ENCODE results near the gene RHOD. TPM values are rescaled to one million over a fixed set of nuclear protein-coding genes. Genes with fewer than 3 reads are reported as not detected.

RHOD gene
- total RNA-seq, 2 donors from 2014 or later, result 39.1 to 68.5 TPM

- no peak for DNase-seq (ENCODE audit: low spot score)
- H3K27ac ChIP-seq, result no peak overlapping the region
- no peaks in the 10 kb centered on the region for H3K27me3 ChIP-seq
- peaks cover 0 to 31% of the 10 kb centered on the region in 2 donors for H3K4me1 ChIP-seq
- H3K9me3 ChIP-seq, result no peaks in the 10 kb centered on the region
- no peak overlapping the region for H3K4me3 ChIP-seq
- TF ChIP-seq CTCF (IDR thresholded peaks at IDR 0.05), result no peak
- no peaks in the 10 kb centered on the region for H3K36me3 ChIP-seq
Observed at GRCh38 chr11:67051945-67052488, 4.6 kb upstream of the RHOD start.

DNA sequence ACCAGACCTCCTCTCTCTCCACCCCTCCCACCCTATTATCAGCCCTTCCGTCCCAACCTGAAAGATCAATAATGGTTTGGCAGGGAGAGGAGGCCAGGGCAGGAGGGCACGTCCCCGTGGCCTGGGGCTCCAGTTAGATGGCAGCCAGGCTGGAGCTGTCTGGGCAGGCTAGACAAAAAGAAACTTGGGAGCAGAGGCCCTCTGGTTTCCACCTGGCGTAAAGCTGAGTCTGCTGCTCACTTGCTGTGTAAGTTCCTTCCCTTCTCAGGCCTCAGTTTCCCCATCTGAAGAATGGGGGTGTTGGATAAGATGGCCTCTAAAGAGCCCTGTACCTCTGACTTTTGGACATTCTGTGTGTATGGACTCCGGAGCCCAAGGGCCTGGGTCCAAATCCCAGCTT, 3.8 kb upstream of the RHOD start:
- no peaks in the 10 kb centered on the region for H3K36me3 ChIP-seq
- peaks cover 0 to 39% of the 10 kb centered on the region in 2 donors for H3K4me1 ChIP-seq
- H3K27me3 ChIP-seq, result no peaks in the 10 kb centered on the region
- DNase-seq (ENCODE audit: low spot score), result no peak
- H3K27ac ChIP-seq, result no peak overlapping the region
- TF ChIP-seq CTCF (IDR thresholded peaks at IDR 0.05), result no peak
- H3K9me3 ChIP-seq, result no peaks in the 10 kb centered on the region
- no peak overlapping the region for H3K4me3 ChIP-seq

DNA sequence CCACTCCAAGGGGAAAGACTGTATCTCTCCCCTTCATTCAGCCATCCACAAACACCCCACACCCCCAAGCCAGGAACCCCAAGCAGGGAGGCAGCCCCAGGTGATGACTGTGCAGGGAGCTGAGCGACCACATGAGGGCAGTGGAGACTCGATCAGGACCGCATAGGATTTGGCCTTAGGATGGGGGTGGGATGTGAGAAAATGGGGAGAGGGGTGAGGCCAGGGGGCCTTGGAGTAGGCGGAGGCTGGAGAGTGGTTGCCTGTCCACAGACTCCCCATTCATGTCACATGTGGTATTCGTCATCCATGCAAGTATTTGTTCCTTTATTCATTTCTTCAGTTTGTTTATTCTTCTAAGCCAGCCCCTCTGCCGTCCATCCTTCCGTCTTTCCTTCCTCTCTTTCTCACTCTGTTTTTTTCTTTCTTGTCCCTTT, 2.7 kb upstream of the RHOD start:
- Histone ChIP-seq H3K4me1 (peaks cover 0 to 39% of the 10 kb centered on the region in 2 donors), H3K36me3 (no peaks in the 10 kb centered on the region), H3K4me3 (no peak overlapping the region), H3K27me3 (no peaks in the 10 kb centered on the region), H3K27ac (peak overlapping the region; percentile 77 to 87), H3K9me3 (no peaks in the 10 kb centered on the region)
- TF ChIP-seq CTCF (IDR thresholded peaks at IDR 0.05), result peak in 1 of 2 donors; percentile 83
- DNase-seq (ENCODE audit: low spot score), result no peak

- DNase-seq (ENCODE audit: low spot score), result no peak
- no peak for TF ChIP-seq CTCF (IDR thresholded peaks at IDR 0.05)
- peaks cover 0 to 39% of the 10 kb centered on the region in 2 donors for H3K4me1 ChIP-seq
Observed at GRCh38 chr11:67054346-67054835, 2.3 kb upstream of the RHOD start.

DNA sequence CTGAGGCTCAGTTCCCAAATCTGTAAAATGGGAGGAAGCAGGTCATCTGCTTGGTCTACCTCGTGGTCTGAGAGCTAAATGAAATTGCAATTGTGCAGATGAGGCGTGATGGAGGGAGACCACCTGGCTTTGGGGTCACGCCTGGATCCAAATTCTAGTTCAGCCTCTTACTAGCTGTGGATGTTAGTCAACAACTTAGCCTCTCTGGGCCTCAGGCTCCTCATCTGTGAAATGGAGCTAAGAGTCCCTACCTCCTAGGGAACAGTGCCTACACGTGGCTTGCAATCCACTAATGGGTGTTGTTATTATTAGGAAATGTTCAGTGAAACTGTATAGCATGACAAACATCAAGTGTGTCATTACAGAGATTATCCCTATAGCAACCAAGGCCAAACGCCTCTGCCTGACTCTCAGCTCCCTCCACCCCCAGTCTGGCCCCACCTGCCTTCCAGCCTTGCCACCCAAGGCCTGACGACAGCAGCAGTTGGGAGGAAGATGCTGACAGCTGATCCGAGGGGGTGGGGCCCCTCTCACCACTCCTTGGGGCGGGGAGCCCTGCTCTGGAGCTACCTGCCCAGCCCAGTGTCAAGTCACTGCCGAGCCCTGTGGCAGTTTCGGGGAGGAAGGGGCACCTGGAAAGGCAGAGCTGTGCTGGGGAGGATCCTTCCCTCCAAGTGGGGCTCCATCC, 1.7 kb upstream of the RHOD start:
- Histone ChIP-seq H3K4me1 (peaks cover 0 to 39% of the 10 kb centered on the region in 2 donors), H3K27me3 (no peaks in the 10 kb centered on the region), H3K36me3 (no peaks in the 10 kb centered on the region), H3K27ac (peak overlapping the region; percentile 78 to 92), H3K9me3 (no peaks in the 10 kb centered on the region), H3K4me3 (no peak overlapping the region)
- TF ChIP-seq CTCF (IDR thresholded peaks at IDR 0.05), result no peak
- peak; percentile 69 for DNase-seq (ENCODE audit: low spot score)

More at GRCh38 chr11:67054346-67054835, 2.3 kb upstream of the RHOD start:
- no peaks in the 10 kb centered on the region for H3K27me3 ChIP-seq
- H3K27ac ChIP-seq, result peak overlapping the region; percentile 77 to 87
- H3K36me3 ChIP-seq, result no peaks in the 10 kb centered on the region
- H3K9me3 ChIP-seq, result no peaks in the 10 kb centered on the region
- no peak overlapping the region for H3K4me3 ChIP-seq
